GM19468 (cell line): ENCODE data around the gene OR52E8.

Source experiments
- ATAC-seq: cut with Tn5 transposase; IDR thresholded peaks from one replicate; pipeline ENCODE4 v1.9.1; 2021; ENCODE audit warnings: mild to moderate bottlenecking, moderate library complexity, moderate number of reproducible peaks; ENCODE audit not compliant: unreplicated experiment; ENCODE audit errors: extremely low read depth

Gene OR52E8

GRCh38 chr11:5809122-5809519 is 48.4 kb downstream of the OR52E8 start:
- ATAC-seq = peak; percentile 6

GRCh38 chr11:5808500-5809121 is 48.9 kb downstream of the OR52E8 start, which contains the start of gene OR52N2:
Gene OR52N2, plus strand, starts transcription at chr11:5808924. Its CDS starts 11,412 bp downstream, at chr11:5820336.
- peak; percentile 47 for ATAC-seq

GRCh38 chr11:5807580-5807979 is 49.9 kb downstream of the OR52E8 start:
- ATAC-seq = no peak
